PC-9 (cell line): Measurements from ENCODE around the gene SLIT1.

ENCODE experiments used
- EZH2 ChIP-seq: fragments of 200-600 bp; sonication (generic); IDR thresholded peaks from 2 replicates; pipeline ENCODE4 v1.8.0; 2017; ENCODE audit warnings: antibody characterized with exemption, low read depth
- TF ChIP-seq, protein P1 (sequence below): fragments of 200-600 bp; sonication (generic); conservative IDR thresholded peaks from 2 replicates; pipeline ENCODE4 v1.6.1; 2017; ENCODE audit warnings: mixed run types, antibody characterized with exemption, mild to moderate bottlenecking, moderate library complexity

GRCh38 chr10:97182288-97182990 is 3.3 kb downstream of the SLIT1 start:
- TF ChIP-seq, protein P1, sequence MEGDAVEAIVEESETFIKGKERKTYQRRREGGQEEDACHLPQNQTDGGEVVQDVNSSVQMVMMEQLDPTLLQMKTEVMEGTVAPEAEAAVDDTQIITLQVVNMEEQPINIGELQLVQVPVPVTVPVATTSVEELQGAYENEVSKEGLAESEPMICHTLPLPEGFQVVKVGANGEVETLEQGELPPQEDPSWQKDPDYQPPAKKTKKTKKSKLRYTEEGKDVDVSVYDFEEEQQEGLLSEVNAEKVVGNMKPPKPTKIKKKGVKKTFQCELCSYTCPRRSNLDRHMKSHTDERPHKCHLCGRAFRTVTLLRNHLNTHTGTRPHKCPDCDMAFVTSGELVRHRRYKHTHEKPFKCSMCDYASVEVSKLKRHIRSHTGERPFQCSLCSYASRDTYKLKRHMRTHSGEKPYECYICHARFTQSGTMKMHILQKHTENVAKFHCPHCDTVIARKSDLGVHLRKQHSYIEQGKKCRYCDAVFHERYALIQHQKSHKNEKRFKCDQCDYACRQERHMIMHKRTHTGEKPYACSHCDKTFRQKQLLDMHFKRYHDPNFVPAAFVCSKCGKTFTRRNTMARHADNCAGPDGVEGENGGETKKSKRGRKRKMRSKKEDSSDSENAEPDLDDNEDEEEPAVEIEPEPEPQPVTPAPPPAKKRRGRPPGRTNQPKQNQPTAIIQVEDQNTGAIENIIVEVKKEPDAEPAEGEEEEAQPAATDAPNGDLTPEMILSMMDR = no peak
- no peak for TF ChIP-seq EZH2
